Ishikawa (cell line): ENCODE data around the gene CDHR3.

Experiments
- CEBPB ChIP-seq: IDR thresholded peaks from 2 replicates; pipeline ENCODE4 v1.6.1; 2012
- CREB1 ChIP-seq: IDR thresholded peaks from 2 replicates; pipeline ENCODE4 v1.6.1; 2012; ENCODE audit warnings: low read depth
- EGR1 ChIP-seq: IDR thresholded peaks from 2 replicates; pipeline ENCODE4 v1.6.1; 2012
- EP300 ChIP-seq: IDR thresholded peaks from 2 replicates; pipeline ENCODE4 v1.6.1; 2012; ENCODE audit warnings: borderline replicate concordance
- FOXM1 ChIP-seq: IDR thresholded peaks from 2 replicates; pipeline ENCODE4 v1.6.1; 2012; ENCODE audit warnings: low read depth, borderline replicate concordance
- NFIC ChIP-seq: IDR thresholded peaks from 2 replicates; pipeline ENCODE4 v1.6.1; 2012
- RAD21 ChIP-seq: IDR thresholded peaks from 2 replicates; pipeline ENCODE4 v1.6.1; 2012; ENCODE audit warnings: low read depth
- TAF1 ChIP-seq: IDR thresholded peaks from 2 replicates; pipeline ENCODE4 v1.6.1; 2012; ENCODE audit warnings: low read depth, mild to moderate bottlenecking
- TCF12 ChIP-seq: IDR thresholded peaks from 2 replicates; pipeline ENCODE4 v1.6.1; 2012; ENCODE audit warnings: low read depth
- TEAD4 ChIP-seq: IDR thresholded peaks from 2 replicates; pipeline ENCODE4 v1.6.1; 2012
- YY1 ChIP-seq: IDR thresholded peaks from 2 replicates; pipeline ENCODE4 v1.6.1; 2012; ENCODE audit warnings: low read depth
- ZBTB7A ChIP-seq: IDR thresholded peaks from 2 replicates; pipeline ENCODE4 v1.6.1; 2012; ENCODE audit warnings: low read depth
- TF ChIP-seq, protein P1 (sequence below): IDR thresholded peaks from 2 replicates; pipeline ENCODE4 v1.6.1; 2012; ENCODE audit warnings: low read depth, mild to moderate bottlenecking
- TF ChIP-seq, protein P2 (sequence below): IDR thresholded peaks from 2 replicates; pipeline ENCODE4 v1.6.1; 2012
- TF ChIP-seq, protein P3 (sequence below): IDR thresholded peaks from 2 replicates; pipeline ENCODE4 v1.6.1; 2012

The CDHR3 gene

DNA sequence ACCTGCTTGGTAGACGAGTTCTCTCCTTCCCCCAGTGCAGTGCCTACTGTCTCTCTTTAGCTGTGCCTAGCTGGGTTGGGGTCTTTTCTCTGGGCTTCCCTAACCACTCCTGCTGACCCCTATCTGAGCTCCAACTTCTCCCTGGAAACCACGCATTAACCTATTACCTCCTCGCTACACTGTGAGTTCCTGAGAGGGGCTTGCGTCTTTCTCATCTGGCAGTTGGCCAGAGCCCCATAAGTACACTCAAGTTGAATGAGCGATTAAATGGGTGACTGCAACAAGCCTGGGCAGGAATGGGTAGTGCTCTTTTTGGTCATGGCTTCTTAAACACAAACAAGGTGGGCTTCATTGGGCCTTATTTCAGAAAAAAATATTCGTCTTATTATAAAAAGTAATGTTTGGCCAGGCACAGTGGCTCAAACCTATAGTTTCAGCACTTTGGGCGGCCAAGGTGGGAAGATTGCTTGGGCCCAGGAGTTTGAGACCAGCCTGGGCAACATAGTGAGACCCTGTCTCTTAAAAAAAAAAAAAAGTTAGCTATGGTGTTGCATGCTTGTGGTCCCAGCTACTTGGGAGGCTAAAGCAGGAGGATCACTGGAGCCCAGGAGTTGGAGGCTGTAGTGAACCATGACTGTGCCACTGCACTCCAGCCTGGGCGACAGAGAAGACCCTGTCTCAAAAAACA is 107.6 kb downstream of the CDHR3 start:
- TF ChIP-seq, protein P1, sequence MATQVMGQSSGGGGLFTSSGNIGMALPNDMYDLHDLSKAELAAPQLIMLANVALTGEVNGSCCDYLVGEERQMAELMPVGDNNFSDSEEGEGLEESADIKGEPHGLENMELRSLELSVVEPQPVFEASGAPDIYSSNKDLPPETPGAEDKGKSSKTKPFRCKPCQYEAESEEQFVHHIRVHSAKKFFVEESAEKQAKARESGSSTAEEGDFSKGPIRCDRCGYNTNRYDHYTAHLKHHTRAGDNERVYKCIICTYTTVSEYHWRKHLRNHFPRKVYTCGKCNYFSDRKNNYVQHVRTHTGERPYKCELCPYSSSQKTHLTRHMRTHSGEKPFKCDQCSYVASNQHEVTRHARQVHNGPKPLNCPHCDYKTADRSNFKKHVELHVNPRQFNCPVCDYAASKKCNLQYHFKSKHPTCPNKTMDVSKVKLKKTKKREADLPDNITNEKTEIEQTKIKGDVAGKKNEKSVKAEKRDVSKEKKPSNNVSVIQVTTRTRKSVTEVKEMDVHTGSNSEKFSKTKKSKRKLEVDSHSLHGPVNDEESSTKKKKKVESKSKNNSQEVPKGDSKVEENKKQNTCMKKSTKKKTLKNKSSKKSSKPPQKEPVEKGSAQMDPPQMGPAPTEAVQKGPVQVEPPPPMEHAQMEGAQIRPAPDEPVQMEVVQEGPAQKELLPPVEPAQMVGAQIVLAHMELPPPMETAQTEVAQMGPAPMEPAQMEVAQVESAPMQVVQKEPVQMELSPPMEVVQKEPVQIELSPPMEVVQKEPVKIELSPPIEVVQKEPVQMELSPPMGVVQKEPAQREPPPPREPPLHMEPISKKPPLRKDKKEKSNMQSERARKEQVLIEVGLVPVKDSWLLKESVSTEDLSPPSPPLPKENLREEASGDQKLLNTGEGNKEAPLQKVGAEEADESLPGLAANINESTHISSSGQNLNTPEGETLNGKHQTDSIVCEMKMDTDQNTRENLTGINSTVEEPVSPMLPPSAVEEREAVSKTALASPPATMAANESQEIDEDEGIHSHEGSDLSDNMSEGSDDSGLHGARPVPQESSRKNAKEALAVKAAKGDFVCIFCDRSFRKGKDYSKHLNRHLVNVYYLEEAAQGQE = no peak
- TF ChIP-seq RAD21 (no peak), EP300 (no peak), TEAD4 (no peak), YY1 (no peak), TAF1 (no peak), CREB1 (no peak), TCF12 (no peak), NFIC (no peak), EGR1 (no peak), ZBTB7A (no peak), FOXM1 (no peak), CEBPB (no peak)
- TF ChIP-seq, protein P2, sequence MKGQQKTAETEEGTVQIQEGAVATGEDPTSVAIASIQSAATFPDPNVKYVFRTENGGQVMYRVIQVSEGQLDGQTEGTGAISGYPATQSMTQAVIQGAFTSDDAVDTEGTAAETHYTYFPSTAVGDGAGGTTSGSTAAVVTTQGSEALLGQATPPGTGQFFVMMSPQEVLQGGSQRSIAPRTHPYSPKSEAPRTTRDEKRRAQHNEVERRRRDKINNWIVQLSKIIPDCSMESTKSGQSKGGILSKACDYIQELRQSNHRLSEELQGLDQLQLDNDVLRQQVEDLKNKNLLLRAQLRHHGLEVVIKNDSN = no peak
- TF ChIP-seq, protein P3, sequence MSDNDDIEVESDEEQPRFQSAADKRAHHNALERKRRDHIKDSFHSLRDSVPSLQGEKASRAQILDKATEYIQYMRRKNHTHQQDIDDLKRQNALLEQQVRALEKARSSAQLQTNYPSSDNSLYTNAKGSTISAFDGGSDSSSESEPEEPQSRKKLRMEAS = no peak

DNA sequence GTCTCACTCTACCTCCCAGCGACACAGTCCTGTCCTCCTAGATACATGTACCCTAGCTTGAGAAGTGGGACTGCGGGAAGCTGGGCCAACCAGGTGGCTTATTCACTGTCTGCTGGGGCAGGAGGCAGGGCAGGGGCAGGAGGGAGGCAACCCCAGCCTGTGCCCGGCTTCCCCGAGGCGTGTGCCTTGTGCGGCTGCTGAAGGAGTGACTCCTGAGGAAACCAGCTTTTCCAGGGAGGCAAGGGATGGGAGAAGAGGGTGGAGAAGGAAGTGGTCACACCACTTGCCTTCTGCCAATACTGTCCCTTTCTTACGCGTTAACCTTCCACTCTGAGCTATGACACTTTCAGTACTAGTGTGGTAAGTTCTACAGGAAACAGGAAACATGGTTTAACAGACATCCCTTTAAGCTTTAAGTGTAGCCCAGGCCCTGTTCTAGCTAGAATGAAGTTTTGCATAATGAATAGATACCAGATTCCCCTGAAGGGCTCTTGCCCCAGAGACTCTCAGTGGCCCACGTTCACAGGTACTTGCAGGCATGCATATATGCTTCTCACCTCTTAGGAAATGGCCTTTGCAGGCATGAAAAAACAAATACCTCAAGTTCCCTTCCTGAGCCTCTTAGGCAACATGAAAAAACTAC is 108.4 kb downstream of the CDHR3 start:
- no peak for TF ChIP-seq FOXM1
- TF ChIP-seq TAF1 = no peak
- TF ChIP-seq, protein P1 = no peak
- TF ChIP-seq CEBPB = no peak
- TF ChIP-seq EGR1 = no peak
- no peak for TF ChIP-seq CREB1
- no peak for TF ChIP-seq TCF12
- TF ChIP-seq, protein P3 = no peak

DNA sequence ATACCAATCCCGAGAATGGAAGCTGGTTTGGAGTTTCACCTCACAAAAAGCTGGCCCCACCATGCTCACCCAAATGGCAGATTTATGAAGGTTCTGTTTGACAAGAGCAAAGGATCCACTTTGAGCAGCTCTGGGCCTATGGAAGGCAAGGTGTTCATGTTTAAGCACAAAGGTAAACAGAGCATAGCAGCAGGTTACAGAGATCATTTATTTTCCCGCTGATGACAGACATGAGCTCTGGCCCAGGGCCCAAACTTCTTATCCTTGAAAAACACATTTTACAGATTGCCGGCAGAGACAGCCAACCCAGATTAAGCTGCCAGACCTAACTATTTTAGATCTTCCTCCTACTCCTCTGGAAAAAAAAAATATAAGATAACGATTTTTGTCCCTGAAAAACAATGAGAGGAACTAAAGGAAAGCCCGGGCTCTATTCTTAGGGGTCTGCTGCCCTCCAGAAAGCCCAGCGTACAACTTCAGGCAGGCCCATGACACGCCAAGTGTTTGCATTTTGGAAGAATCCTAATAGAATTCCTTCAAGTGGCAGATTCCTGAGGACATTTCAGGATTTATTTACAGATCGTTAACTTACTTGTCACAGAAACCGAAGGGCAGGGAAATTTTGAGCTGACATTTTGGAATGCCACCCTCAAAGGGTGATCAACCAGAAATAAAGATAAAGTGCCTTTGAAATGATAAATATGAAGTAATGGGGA is 109.1 kb downstream of the CDHR3 start:
- TF ChIP-seq NFIC (0 out of 2 replicates have a peak, but pooled peaks have one; percentile 37), TCF12 (no peak)

DNA sequence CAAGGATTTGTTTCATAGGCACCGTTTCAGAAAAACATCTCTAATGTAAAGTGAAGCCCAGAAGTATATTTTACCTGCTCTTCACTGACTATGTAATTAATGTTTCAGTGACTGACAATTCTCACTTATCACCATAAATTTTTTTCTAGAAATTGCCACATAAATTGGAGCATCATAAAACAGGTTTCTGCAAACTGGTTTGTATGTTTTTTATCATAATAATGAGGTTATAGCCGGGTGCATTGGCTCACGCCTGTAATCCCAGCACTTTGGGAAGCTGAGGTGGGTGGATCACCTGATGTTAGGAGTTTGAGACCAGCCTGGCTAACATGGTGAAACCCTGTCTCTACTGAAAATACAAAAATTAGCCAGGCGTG is 109.6 kb downstream of the CDHR3 start:
- TF ChIP-seq EGR1 (no peak), YY1 (no peak), TCF12 (no peak), EP300 (no peak), CEBPB (no peak)

DNA sequence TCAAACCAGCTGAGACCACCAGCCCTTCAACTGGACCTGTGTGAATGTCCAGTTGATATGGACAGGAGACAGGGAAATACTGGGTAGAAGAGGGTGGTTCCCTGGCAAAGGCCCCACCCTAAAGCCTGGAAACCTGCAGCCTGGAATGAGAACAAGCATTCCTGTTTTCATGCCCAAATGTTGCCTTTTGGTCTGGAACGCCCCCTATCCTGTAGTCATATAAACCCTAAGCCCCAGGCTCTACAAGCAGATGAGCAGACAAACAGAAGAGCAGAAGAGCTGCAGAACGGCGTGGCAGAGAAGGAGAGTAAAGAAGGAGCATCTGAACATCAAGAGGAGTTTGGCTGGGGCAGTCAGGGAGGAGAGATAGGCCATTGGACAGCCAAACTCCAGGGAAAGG is 110.6 kb downstream of the CDHR3 start:
- TF ChIP-seq, protein P2 = no peak
- TF ChIP-seq NFIC (no peak), FOXM1 (no peak), CEBPB (no peak), TCF12 (no peak), EP300 (no peak), TEAD4 (no peak), TAF1 (no peak), CREB1 (no peak), RAD21 (no peak), YY1 (no peak), ZBTB7A (no peak)
- TF ChIP-seq, protein P1 = no peak
- TF ChIP-seq, protein P3 = no peak
